Thymus (tissue), 11 donors: ENCODE measurements around the gene PSMD2. TPM values are rescaled to one million over a fixed set of nuclear protein-coding genes. Genes with fewer than 3 reads are reported as not detected.

Source experiments
- DNase-seq, 9 donors: peaks; one replicate each; pipeline ENCODE4 v3.0.0-alpha.2; 2013; ENCODE audit warnings: low spot score in 9 of 9, low read depth in 6 of 9, missing footprints in 1 of 9
- H3K27ac ChIP-seq, 2 donors: one replicate each; pipeline ENCODE4 v1.5.1; 2013; ENCODE audit warnings: control low read depth in 1 of 2, low read depth in 1 of 2, low read length in 1 of 2, mild to moderate bottlenecking in 1 of 2, moderate library complexity in 1 of 2
- H3K27me3 ChIP-seq, 2 donors: one replicate each; pipeline ENCODE4 v1.5.1; 2013; ENCODE audit warnings: low read length in 1 of 2; ENCODE audit not compliant: control insufficient read depth in 2 of 2, insufficient read depth in 1 of 2
- H3K36me3 ChIP-seq, 2 donors: one replicate each; pipeline ENCODE4 v1.5.1; 2013; ENCODE audit warnings: low read length in 1 of 2, mild to moderate bottlenecking in 1 of 2, moderate library complexity in 1 of 2; ENCODE audit not compliant: control insufficient read depth in 2 of 2, insufficient read depth in 2 of 2
- H3K4me1 ChIP-seq, 2 donors: one replicate each; pipeline ENCODE4 v1.5.1; 2013; ENCODE audit warnings: low read length in 2 of 2; ENCODE audit not compliant: control insufficient read depth in 2 of 2, insufficient read depth in 2 of 2
- H3K4me3 ChIP-seq, 2 donors: one replicate each; pipeline ENCODE4 v1.5.1; 2013; ENCODE audit warnings: low read length in 2 of 2, control low read depth in 1 of 2, mild to moderate bottlenecking in 1 of 2
- H3K9me3 ChIP-seq, 2 donors: one replicate each; pipeline ENCODE4 v1.5.1; 2013; ENCODE audit warnings: low read length in 1 of 2, mild to moderate bottlenecking in 1 of 2; ENCODE audit not compliant: control insufficient read depth in 2 of 2, insufficient read depth in 1 of 2
- WGBS: extraction: QIAGEN DNeasy Blood & Tissue Kit; methylation state at CpG from one replicate; pipeline ENCODE4 v1.1.7; 2013; 5-methylcytosine and 5-hydroxymethylcytosine counted together
- polyA plus RNA-seq: library from polyadenylated mRNA; stranded (reverse); fragments of 200-250 nt; gene quantifications from one replicate; pipeline ENCODE4 v1.2.3, GENCODE V29; 2013
- total RNA-seq: library from RNA; stranded (reverse); fragments of 120-200 nt; gene quantifications from one replicate; pipeline ENCODE4 v1.2.4, GENCODE V29; 2013
- donor health status: healthy.

Gene PSMD2
- total and polyA plus RNA-seq, 2 donors: 76.1 to 136 TPM

DNA sequence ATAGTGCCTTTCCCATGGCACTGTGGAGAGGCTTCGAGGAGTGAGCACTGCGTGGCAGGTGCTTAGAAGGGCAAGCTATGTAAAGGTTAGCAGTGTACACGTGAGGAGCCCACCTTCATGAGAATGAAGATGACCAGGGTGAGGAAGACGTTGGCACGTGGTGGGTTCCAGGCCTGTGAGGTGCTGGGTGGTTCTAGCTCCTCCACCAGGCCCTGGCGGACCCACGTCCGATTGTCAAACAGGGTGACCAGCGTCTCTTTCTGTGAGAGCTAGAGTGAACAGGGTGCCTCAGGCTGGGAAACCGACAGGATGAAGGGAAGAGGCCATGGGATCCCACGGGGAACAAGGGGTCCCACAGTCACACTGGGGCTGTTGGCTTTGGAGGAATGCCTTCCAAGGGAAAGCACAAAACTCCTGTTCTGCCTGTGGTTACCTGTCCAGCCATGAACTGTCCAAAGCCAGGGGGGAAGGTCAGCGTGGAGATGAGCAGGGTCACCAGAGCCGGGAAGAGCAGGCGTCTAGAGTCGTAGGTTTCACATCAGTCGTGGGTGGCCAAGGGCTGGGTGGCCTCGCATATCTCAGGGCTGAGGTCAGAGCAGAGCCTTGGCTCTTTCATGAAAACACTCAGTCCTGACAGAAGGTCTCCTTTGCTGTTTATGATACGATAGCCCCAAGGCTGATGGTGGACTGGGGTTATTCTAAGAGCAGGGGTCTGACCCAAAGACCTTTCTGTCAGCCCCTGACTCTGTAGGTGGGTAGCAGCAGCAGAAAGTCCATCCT, 56.4 kb downstream of the PSMD2 start:
- no peaks in the 10 kb centered on the region for H3K4me1 ChIP-seq
- 96% methylated on average over 18 of the region's 18 CpGs for WGBS

DNA sequence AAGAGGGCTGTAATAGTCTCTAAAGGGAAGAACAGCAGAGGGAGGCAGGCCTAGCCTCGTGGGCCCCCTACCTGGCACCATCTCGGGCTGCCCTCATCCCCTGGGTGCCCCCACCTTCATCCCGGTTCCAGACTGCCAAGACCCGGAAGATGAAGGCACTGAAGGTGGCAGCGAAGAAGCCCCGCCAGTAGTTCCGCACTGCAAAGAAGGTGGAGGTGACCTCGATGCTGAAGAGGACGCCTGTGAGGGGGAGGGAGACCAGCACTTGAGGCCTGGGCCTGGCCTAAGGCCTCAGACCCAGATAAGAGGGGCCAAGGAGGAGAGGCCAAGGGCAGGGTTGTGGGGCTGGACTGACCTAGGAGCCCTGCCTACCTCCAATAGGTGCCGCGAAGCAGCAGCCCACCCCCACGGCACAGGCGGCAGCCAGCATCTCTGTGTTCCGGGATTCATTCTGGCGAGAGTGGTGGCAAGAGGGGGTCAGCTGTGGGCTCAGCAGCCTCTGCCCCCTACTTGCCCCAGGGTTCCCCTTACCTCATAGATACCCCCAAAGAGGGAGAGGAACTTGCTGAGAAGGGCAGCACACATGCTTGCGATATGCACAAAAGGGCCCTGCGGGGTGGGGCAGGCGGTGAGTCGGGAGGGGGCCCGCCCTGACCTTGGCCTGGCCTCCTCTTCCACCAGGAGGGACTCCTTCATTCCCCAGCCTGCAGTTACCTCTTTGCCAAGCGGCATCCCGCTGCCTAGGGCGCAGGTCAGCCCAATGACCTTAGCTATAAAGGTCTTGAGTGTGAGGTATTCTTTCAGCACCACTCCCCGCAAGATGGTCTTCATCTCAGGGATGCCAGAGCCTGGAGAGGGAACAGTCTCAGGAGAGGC, 58.4 kb downstream of the PSMD2 start:
- H3K27me3 ChIP-seq: peaks cover 7 to 40% of the 10 kb centered on the region in 2 donors
- no peak overlapping the region for H3K4me3 ChIP-seq
- no peak overlapping the region for H3K27ac ChIP-seq
- peaks cover 0 to 3% of the 10 kb centered on the region in 2 donors for H3K9me3 ChIP-seq
- no peak for DNase-seq
- WGBS: 96% methylated on average over 24 of the region's 24 CpGs
- peaks cover 9 to 11% of the 10 kb centered on the region in 2 donors for H3K4me1 ChIP-seq
- H3K36me3 ChIP-seq: peaks cover 0 to under 1% of the 10 kb centered on the region in 2 donors

More for the DNA sequence above, 56.4 kb downstream of the PSMD2 start:
- Histone ChIP-seq H3K4me3 (no peak overlapping the region), H3K9me3 (peaks cover 0 to 3% of the 10 kb centered on the region in 2 donors), H3K27ac (no peak overlapping the region), H3K27me3 (peaks cover 0 to 22% of the 10 kb centered on the region in 2 donors), H3K36me3 (peaks cover 0 to 3% of the 10 kb centered on the region in 2 donors)
- DNase-seq: no peak

DNA sequence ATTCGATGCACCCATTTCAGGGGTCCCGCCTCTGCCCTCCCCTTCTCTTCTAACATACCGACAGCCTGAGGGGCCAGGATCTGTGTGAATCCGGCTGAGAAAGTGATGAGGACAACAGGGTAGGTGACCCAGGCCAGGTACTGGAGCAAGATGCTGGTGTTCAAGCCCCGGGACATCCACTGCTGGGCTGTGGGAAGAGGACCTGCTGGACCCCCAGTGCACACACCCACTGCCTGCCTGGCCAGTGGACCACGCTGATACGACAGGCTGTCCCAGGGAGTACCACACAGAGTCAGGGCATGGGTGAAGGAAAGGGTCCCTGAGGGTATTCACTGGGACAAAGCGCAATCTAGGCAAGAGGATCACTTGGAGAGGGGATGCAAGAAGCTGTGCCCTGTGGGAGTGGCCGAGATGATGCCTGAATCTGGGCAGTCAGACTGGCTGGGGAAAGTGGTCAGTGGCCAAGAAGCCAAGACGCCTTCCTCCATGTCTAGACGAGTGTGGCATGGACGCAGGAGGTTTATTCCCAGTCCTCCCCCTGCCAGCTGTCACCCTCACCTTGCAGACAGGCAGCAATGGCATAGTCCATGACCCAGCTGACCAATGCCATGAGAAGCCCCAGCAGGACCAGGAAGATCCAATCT, 59.2 kb downstream of the PSMD2 start:
- H3K36me3 ChIP-seq: no peaks in the 10 kb centered on the region
- no peak for DNase-seq
- no peak overlapping the region for H3K4me3 ChIP-seq
- peaks cover 9 to 11% of the 10 kb centered on the region in 2 donors for H3K4me1 ChIP-seq
- peaks cover 7 to 42% of the 10 kb centered on the region in 2 donors for H3K27me3 ChIP-seq
- H3K27ac ChIP-seq: no peak overlapping the region
- WGBS: 97% methylated on average over 12 of the region's 12 CpGs
- peaks cover 1 to 3% of the 10 kb centered on the region in 2 donors for H3K9me3 ChIP-seq

Other genes with a start within 250 kb of the PSMD2 start
- not detected for gene HTR3C, start 246.2 kb upstream of the PSMD2 start, total RNA-seq
- 0.11 TPM for gene HTR3C, start 246.2 kb upstream of the PSMD2 start, polyA plus RNA-seq
- not detected for gene HTR3E, start 202.2 kb upstream of the PSMD2 start, total RNA-seq
- gene HTR3E, start 202.2 kb upstream of the PSMD2 start, polyA plus RNA-seq: 0.05 TPM
- 32.2 TPM for gene EIF2B5, start 163.9 kb upstream of the PSMD2 start, total RNA-seq
- gene EIF2B5, start 163.9 kb upstream of the PSMD2 start, polyA plus RNA-seq: 47.3 TPM
- 12.0 TPM for gene DVL3, start 143.9 kb upstream of the PSMD2 start, total RNA-seq
- gene DVL3, start 143.9 kb upstream of the PSMD2 start, polyA plus RNA-seq: 26.0 TPM
- gene AP2M1, start 124.4 kb upstream of the PSMD2 start, total RNA-seq: 138 TPM
- 165 TPM for gene AP2M1, start 124.4 kb upstream of the PSMD2 start, polyA plus RNA-seq
- 25.0 TPM for gene ABCF3, start 113.0 kb upstream of the PSMD2 start, total RNA-seq
- 60.6 TPM for gene ABCF3, start 113.0 kb upstream of the PSMD2 start, polyA plus RNA-seq
- gene VWA5B2, start 69.7 kb upstream of the PSMD2 start, total RNA-seq: 0.05 TPM
- 0.23 TPM for gene VWA5B2, start 69.7 kb upstream of the PSMD2 start, polyA plus RNA-seq
- gene ALG3, start 50.3 kb upstream of the PSMD2 start, total RNA-seq: 12.6 TPM
- gene ALG3, start 50.3 kb upstream of the PSMD2 start, polyA plus RNA-seq: 16.6 TPM
- gene EEF1AKMT4, start 49.6 kb upstream of the PSMD2 start, total RNA-seq: 5.0 TPM
- 2.9 TPM for gene EEF1AKMT4, start 49.6 kb upstream of the PSMD2 start, polyA plus RNA-seq
- gene CAMK2N2, start 37.7 kb upstream of the PSMD2 start, total RNA-seq: not detected
- 0.14 TPM for gene CAMK2N2, start 37.7 kb upstream of the PSMD2 start, polyA plus RNA-seq
- gene ECE2, start 23.2 kb upstream of the PSMD2 start, total RNA-seq: not detected
- gene ECE2, start 23.2 kb upstream of the PSMD2 start, polyA plus RNA-seq: not detected
- gene EIF4G1, start 15.4 kb downstream of the PSMD2 start, total RNA-seq: 69.0 TPM
- 97.5 TPM for gene EIF4G1, start 15.4 kb downstream of the PSMD2 start, polyA plus RNA-seq
- gene FAM131A, start 38.4 kb downstream of the PSMD2 start, total RNA-seq: 3.4 TPM
- gene FAM131A, start 38.4 kb downstream of the PSMD2 start, polyA plus RNA-seq: 11.7 TPM
- gene CLCN2, start 62.4 kb downstream of the PSMD2 start, total RNA-seq: 0.85 TPM
- gene CLCN2, start 62.4 kb downstream of the PSMD2 start, polyA plus RNA-seq: 7.0 TPM
- 76.0 TPM for gene POLR2H, start 62.5 kb downstream of the PSMD2 start, total RNA-seq
- 117 TPM for gene POLR2H, start 62.5 kb downstream of the PSMD2 start, polyA plus RNA-seq
- gene THPO, start 79.0 kb downstream of the PSMD2 start, total RNA-seq: not detected
- gene THPO, start 79.0 kb downstream of the PSMD2 start, polyA plus RNA-seq: 0.21 TPM
- gene CHRD, start 80.8 kb downstream of the PSMD2 start, total RNA-seq: 0.24 TPM
- gene CHRD, start 80.8 kb downstream of the PSMD2 start, polyA plus RNA-seq: 2.5 TPM